ENCODE results near the gene EPHA6. TPM values are rescaled to one million over a fixed set of nuclear protein-coding genes. Genes with fewer than 3 reads are reported as not detected.

The EPHA6 gene
- total and polyA plus RNA-seq, 10 of the 15 experiments (the other 5 are each of a cell fraction or from before 2014, with no cell fraction given), result not detected

- Histone ChIP-seq H3K4me1 (ENCODE audit: control insufficient read depth, insufficient read depth, low read length) (no peaks in the 10 kb centered on the region), H3K4me3 (no peak overlapping the region), H3K4me2 (ENCODE audit: control insufficient read depth, insufficient read depth) (no peak overlapping the region), H3K27ac (ENCODE audit: control insufficient read depth, insufficient read depth) (no peak overlapping the region), H3K79me2 (ENCODE audit: control insufficient read depth, insufficient read depth, low read length) (no peaks in the 10 kb centered on the region), H3K9me3 (replicated peaks; ENCODE audit: control insufficient read depth, insufficient read depth, low read length) (no peaks in the 10 kb centered on the region), H2AFZ (ENCODE audit: control insufficient read depth, low read depth, low read length) (no peak overlapping the region), H4K20me1 (ENCODE audit: control insufficient read depth, insufficient read depth) (no peaks in the 10 kb centered on the region), H3K36me3 (ENCODE audit: control insufficient read depth in 2 of 2, insufficient read depth in 2 of 2, low read length in 1 of 2) (no peaks in the 10 kb centered on the region), H3K27me3 (replicated peaks in 1 of 2; ENCODE audit: control insufficient read depth in 2 of 2, insufficient read depth in 2 of 2, low read length in 1 of 2) (no peaks in the 10 kb centered on the region), H3K9ac (ENCODE audit: control insufficient read depth, insufficient read depth, low read length) (no peak overlapping the region)
- FAIRE-seq (no peak), ATAC-seq (no peak), DNase-seq (ENCODE audit: low read depth, low spot score) (no peak)
- TF ChIP-seq CEBPB (IDR thresholded peaks at IDR 0.05; ENCODE audit: borderline replicate concordance in 1 of 2, low read depth in 2 of 2, low read length in 2 of 2) (no peak), FOS (IDR thresholded peaks at IDR 0.05; ENCODE audit: borderline replicate concordance, extremely low read depth, insufficient read length) (no peak)
- SMC1A ChIA-PET (ENCODE audit: uncharacterized antibody, unreplicated experiment), result no interaction called here
- RAD21 ChIA-PET (ENCODE audit: unreplicated experiment), result no interaction called here
- 20% methylated on average over 3 of the region's 3 CpGs for WGBS (ENCODE audit: insufficient coverage, insufficient replicate concordance, low lambda C conversion rate, missing lambda C conversion rate)
- in situ Hi-C loops (cut with MboI) (no loop called here), intact Hi-C loops (cut with micrococcal nuclease; ENCODE audit: unreplicated experiment) (no loop called here)
- POLR2A ChIA-PET, result no interaction called here
- BruUV-seq (replicated peaks), result no TSS peak
- CTCF ChIA-PET, result no interaction called here
These were observed 576.8 kb downstream of the EPHA6 start for GRCh38 chr3:97391167-97391566.

GRCh38 chr3:97409612-97410011, 595.2 kb downstream of the EPHA6 start:
- no peaks in the 10 kb centered on the region for H3K4me1 ChIP-seq (ENCODE audit: control insufficient read depth, insufficient read depth, low read length)
- H3K36me3 ChIP-seq (ENCODE audit: control insufficient read depth in 2 of 2, insufficient read depth in 2 of 2, low read length in 1 of 2), result no peaks in the 10 kb centered on the region
- ChIA-PET RAD21 (ENCODE audit: unreplicated experiment) (no interaction called here), CTCF (no interaction called here), SMC1A (ENCODE audit: uncharacterized antibody, unreplicated experiment) (no interaction called here), POLR2A (no interaction called here)
- ATAC-seq (no peak), FAIRE-seq (no peak), DNase-seq (ENCODE audit: low read depth, low spot score) (no peak)
- no peaks in the 10 kb centered on the region for H4K20me1 ChIP-seq (ENCODE audit: control insufficient read depth, insufficient read depth)
- H2AFZ ChIP-seq (ENCODE audit: control insufficient read depth, low read depth, low read length), result no peak overlapping the region
- H3K9ac ChIP-seq (ENCODE audit: control insufficient read depth, insufficient read depth, low read length), result no peak overlapping the region
- no TSS peak for BruUV-seq (replicated peaks)
- H3K9me3 ChIP-seq (replicated peaks; ENCODE audit: control insufficient read depth, insufficient read depth, low read length), result no peaks in the 10 kb centered on the region
- H3K4me3 ChIP-seq, result no peak overlapping the region
- H3K79me2 ChIP-seq (ENCODE audit: control insufficient read depth, insufficient read depth, low read length), result no peaks in the 10 kb centered on the region
- H3K27me3 ChIP-seq (replicated peaks in 1 of 2; ENCODE audit: control insufficient read depth in 2 of 2, insufficient read depth in 2 of 2, low read length in 1 of 2), result no peaks in the 10 kb centered on the region
- H3K4me2 ChIP-seq (ENCODE audit: control insufficient read depth, insufficient read depth), result no peak overlapping the region
- TF ChIP-seq CEBPZ (IDR thresholded peaks at IDR 0.05; ENCODE audit: low read depth, low read length), result no peak
- no peak for TF ChIP-seq GABPA (IDR thresholded peaks at IDR 0.05; ENCODE audit: low read depth)
- no peak for TF ChIP-seq ZNF217 (IDR thresholded peaks at IDR 0.05)
- no peak for TF ChIP-seq ZBTB33 (IDR thresholded peaks at IDR 0.05)
- no peak for TF ChIP-seq SMC3 (IDR thresholded peaks at IDR 0.05; ENCODE audit: borderline replicate concordance, low read length)
- no peak for TF ChIP-seq SIN3A (IDR thresholded peaks at IDR 0.05; ENCODE audit: low read depth, low read length)
- TF ChIP-seq EZH2 (IDR thresholded peaks at IDR 0.05; ENCODE audit: borderline replicate concordance, control insufficient read depth, low read depth, low read length), result no peak
- no peak for TF ChIP-seq IKZF1 (conservative IDR thresholded peaks at IDR 0.05)
- no peak for TF ChIP-seq BRCA1 (IDR thresholded peaks at IDR 0.05; ENCODE audit: low read depth, low read length)
- no peak for TF ChIP-seq NR2C2 (IDR thresholded peaks at IDR 0.05; ENCODE audit: borderline replicate concordance, control insufficient read depth, insufficient read length, low read depth)
- in situ Hi-C loops (cut with MboI) (no loop called here), intact Hi-C loops (cut with micrococcal nuclease; ENCODE audit: unreplicated experiment) (no loop called here)
- H3K27ac ChIP-seq (ENCODE audit: control insufficient read depth, insufficient read depth), result no peak overlapping the region

Measured in GM12878 (cell line).